HG02678 (cell line): ENCODE results near the gene NRL.
A peak's percentile ranks its signal among the peaks of the same experiment; 100 is the strongest.

Experiments
- ATAC-seq: cut with Tn5 transposase; IDR thresholded peaks from one replicate; pipeline ENCODE4 v1.9.1; 2021; ENCODE audit warnings: mild to moderate bottlenecking, moderate library complexity; ENCODE audit not compliant: unreplicated experiment

The NRL gene

GRCh38 chr14:24100982-24101494, 13.7 kb downstream of the NRL start:
- ATAC-seq: no peak

GRCh38 chr14:24100197-24100981, 14.4 kb downstream of the NRL start:
- ATAC-seq: no peak

- no peak for ATAC-seq
Measured at GRCh38 chr14:24098927-24099813, 15.6 kb downstream of the NRL start.

GRCh38 chr14:24098229-24098926, 16.4 kb downstream of the NRL start:
- no peak for ATAC-seq

- no peak for ATAC-seq
Measured at GRCh38 chr14:24096545-24097181, 18.1 kb downstream of the NRL start.

- peak; percentile 66 for ATAC-seq
Measured at GRCh38 chr14:24095271-24096068, 19.3 kb downstream of the NRL start.

- ATAC-seq: no peak
Measured at GRCh38 chr14:24094841-24095270, 19.9 kb downstream of the NRL start.

- peak; percentile 49 for ATAC-seq
Measured at GRCh38 chr14:24093901-24094840, 20.6 kb downstream of the NRL start, which contains the start of gene PCK2. TSS of gene PCK2 (plus strand) at chr14:24094311. CDS start at chr14:24094406, 95 bp downstream.

- no peak for ATAC-seq
Measured at GRCh38 chr14:24093207-24093900, 21.4 kb downstream of the NRL start.

- ATAC-seq: no peak
Measured at GRCh38 chr14:24092505-24093206, 22.1 kb downstream of the NRL start.

GRCh38 chr14:24092110-24092504, 22.6 kb downstream of the NRL start:
- no peak for ATAC-seq

- no peak for ATAC-seq
Measured at GRCh38 chr14:24089890-24090289, 24.9 kb downstream of the NRL start.

- no peak for ATAC-seq
Measured at GRCh38 chr14:24088095-24088494, 26.7 kb downstream of the NRL start.

- no peak for ATAC-seq
Measured at GRCh38 chr14:24087004-24087403, 27.7 kb downstream of the NRL start.

GRCh38 chr14:24086193-24086955, 28.4 kb downstream of the NRL start:
- ATAC-seq: no peak

- no peak for ATAC-seq
Measured at GRCh38 chr14:24085215-24085614, 29.5 kb downstream of the NRL start.

- no peak for ATAC-seq
Measured at GRCh38 chr14:24084440-24084839, 30.3 kb downstream of the NRL start.
